CD4-positive, alpha-beta T cell treated with Interferon gamma for 1 hour (primary cell): Measurements from ENCODE around the gene ZFHX3.

ENCODE experiments used
- DNase-seq: peaks from one replicate; pipeline ENCODE4 v3.0.0-alpha.2; 2020

ZFHX3 gene

DNA sequence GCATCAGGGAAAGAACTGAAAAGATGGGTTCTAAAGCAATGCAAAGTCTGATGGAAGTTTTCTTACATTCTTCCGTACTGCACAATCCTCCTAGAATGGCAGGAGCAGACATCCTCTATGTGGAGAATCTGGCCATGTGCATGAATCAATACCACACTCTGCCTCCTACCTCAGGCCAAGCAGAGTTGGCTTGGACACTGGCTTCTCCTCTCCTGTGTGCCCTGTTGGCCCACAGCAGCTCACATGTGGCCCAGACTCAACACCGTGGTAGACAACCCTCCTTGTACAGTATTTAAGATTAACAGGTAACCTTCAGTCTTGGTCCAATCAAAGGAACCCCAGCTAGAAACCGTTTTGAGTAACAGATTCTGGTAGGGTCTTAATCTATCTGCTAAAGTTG lies 101.9 kb downstream of the ZFHX3 start:
- no peak for DNase-seq

DNA sequence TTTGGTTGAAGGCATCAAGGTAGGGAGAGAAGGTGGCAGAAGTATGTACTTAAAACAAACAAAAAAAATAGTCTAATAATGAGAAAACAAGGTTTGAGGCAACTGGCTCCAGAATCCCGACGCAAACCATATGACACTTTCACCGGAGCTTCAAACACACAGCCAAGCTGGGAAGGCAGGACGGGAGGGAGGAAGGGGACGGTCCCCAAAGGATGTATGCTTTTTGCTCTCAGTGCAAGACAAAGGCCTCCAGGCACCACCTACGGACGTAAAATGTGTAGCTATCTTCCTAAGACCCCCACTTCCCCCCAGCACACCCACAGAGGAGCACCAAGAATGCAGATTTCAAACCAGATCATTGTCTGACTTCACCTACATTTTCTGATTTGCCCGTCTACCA lies 102.3 kb downstream of the ZFHX3 start:
- no peak for DNase-seq

DNA sequence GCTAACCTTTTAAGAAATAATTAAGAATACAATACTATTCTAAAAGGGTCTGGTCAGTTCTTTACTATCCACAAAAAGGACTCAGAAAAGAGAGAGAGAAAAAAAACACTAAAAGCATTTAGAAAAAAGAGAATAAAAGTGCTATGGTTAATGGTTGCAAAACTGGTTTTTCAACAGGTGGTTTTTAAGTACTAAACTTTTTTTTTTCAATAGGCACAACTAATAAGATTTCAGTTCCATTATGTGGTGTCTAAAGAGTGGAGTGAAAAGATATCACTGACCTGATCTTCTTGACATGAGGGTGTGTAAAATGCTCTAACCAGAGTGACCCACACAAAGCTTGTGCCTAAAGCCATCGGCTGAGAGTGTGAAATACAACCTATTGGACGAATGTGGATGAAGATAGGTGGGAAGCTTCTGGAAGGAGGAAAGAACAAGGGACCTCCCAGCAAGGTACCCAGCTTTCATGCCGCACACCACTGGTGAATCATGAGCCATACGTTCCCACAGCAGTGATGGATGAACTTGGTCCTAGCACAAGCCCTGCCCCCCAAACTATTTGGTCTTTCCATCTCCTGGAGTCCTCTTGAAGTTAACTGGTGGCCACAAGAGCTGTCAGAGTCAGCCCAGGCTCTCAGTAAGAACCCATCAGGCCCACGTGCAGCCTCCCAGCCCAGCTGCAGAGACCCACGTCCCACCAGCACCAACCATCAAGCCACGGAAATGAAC lies 103.0 kb downstream of the ZFHX3 start:
- no peak for DNase-seq

DNA sequence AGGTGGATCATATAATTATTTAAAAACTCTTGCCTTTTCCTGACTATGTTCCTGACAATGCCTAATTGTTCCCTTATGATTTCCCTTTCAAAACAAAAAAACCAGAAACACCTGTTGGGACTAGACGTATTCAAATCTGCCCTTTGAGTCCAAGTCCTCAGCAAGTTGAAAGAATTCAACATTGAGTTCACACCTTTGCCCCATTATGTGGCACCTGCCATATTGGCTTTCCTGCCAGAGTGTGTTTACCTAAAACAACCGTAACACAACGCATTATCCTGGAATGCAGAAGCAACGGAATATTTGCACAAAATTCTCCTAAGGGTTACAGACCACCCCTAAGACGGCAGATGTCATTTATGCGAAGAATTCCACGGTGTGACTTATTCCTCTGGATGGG lies 105.9 kb downstream of the ZFHX3 start:
- DNase-seq: no peak

DNA sequence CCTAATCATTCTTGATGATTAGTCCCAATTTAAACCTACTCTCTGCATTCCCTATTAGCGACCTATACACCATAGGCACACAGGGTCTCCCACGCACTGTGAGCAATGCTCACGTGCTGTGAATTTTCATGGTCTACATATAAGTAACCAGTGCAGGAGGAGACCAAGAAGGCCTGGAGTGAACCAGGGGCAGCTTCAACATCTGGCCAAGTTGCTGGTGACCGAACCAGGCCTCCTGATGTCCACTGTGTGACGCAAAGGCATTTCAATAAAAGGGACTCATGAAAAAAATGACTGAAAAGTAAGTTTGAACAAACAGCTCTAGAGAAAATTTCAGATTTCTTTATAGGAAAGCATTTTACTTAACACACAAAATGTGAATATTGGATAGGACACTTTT lies 107.0 kb downstream of the ZFHX3 start:
- no peak for DNase-seq

DNA sequence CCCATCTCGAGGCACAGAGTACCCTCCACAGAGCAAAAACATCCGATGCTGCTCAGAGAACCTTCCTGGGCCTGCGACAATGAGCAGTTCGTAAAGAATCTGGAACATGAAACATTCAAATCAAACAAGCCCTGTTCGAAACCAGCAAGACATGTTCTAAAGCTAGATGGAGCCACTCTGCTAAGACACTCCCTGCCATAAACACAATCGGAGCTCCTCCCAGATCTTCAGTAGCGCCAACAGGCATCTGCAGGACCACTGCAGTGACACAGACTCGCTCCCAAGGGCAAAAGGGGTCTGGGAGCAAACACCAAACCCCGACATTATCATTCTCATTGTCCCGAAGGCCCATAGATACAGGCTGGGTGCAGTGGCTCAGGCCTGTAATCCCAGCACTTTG lies 108.7 kb downstream of the ZFHX3 start:
- DNase-seq: no peak

DNA sequence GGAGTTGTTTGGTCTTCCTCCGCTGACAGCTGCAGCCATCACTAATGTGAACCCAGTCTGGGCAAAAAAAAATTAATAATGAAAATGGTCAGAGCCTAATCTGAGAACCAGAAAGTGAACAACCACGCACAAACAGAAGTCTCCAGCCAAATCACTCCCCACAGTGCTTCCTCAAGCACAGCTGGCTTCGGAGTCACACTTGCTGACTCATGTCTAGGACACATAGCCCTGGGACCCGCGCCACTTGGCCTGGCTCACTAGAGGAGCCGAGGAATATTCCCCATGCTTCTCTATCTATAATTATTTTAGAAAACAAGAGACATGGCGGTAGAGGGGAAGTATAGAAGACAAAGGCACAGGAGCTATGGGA lies 109.1 kb downstream of the ZFHX3 start:
- DNase-seq: peak; percentile 32

DNA sequence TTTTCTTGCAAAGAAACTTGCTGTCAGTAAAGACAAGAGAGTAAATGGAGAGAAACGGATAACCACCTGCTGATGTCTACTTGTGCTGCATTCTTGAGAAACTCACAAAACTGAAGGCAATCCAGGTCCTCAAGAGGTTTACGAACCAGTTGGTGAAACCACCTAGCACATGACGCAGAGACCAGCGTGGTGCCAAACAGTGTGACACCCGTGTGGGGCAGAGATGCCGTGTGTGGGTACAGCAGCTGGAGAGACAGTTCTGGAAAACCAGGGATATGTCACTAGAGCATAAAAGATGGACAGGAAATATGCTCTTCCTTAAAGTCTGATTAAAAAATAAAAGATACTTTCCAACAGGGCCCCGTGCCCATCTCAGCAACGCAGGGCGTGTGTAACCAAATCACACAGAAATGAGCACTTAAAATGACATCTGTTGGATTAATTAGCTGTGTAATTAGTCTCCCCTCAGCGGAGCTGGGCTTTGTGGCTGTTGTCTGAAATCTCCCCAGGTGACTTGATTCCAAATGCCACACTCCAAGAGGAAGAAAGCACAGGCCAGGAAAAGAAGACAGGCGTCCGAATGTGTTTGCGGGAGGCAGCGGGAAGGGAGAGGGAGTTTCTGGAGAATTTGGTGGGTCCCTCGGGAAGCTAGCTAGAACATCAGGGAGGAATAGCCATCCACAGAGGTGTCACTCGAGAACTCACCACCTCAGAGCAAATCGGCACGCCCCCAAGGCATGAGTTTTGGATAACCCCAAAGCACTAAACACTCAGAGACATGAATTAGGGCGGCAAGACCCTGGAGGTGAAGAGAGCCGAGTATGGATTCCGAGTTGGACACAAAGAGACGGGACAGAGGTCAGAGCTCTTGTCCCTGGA lies 109.8 kb downstream of the ZFHX3 start:
- DNase-seq: no peak

DNA sequence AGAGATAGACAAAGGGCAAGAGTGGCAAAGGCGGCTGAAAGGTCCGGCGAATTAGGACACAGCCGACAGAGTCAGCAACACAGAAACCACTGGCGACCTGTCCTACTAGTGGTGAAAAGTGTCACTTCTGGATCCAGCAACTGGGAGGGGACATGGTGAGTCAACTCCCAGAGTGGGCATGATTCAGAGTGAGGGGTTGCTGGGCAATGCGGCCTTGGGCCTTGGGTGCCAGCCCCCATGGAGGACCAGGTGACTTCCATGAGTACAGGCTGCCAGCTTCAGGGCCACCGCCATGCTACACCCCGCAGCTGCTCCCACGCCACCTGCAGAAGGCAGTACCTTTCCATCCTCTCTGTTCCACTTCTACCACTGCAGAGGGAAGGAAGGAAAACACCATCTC lies 110.6 kb downstream of the ZFHX3 start:
- no peak for DNase-seq

DNA sequence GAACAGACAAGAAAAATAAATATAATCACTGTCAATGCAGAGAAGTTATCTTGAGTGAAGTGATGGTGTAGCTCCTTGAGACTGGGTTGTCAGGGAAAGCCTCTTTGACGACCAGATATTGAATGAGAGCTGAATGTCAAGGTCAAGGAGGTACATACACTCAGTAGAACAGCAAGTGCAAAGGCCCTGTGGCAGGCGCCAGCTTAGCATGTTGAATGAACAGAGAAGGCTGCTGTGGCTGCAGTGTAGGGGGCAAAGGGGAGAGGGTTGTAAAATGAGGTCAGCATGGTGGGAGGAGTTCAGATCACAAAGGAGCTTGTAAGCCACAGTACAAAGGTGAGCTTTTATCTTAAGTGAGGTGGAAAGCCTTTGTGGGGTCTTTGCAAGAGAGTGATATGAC lies 111.5 kb downstream of the ZFHX3 start:
- DNase-seq: no peak

DNA sequence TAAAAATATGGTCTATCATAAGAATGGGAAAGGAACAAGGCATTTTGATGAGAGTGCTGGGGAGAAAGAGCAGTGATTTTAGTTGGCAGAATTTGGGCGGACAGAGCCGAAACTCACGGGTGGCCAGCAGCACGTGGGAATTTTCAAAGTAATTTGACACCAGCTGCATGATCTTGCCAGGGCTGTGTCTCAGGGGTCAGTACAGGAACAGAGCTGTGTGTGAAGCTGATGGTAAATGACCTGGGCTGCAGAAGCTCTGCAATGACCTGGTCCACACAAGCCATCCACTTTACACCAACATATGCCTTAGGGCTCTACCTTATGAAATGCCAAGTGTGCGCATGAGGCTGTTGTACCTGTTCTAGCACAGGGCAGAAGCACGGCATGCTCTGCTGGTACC lies 112.0 kb downstream of the ZFHX3 start:
- no peak for DNase-seq

DNA sequence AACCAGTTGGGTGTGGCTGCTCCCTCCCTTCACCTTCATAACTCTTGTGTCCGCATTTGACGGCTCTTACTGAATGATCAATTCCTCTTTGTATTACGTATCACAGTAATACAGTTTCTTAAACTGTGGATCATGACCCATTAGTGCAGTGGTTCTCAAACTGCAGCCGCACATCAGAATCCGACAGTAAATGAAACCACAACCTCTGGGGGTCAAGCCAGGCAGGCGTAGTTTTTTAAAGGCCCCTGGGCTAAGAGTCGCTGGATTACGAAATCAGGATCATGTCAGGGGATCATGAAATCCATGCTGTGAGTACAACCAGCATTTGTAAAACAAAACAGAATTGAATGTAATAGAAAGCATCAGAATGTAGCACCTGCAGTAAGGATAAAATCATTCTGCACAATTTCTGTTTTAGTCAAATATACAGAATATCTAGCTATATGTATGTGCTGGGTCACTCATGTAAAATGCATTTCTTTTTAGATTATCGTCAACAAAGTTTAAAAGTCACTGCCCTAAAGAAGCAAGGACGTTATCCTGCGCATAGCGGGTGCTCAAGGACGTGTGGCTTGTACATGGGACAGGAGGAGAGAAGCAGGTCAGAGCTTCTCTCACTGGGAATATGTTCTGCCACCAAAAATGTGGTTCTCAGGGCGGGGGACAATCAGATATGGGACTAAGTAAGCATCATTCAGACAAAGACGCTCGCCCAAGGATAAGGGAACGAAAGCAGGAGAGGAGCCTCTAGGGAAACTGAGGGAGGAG lies 113.1 kb downstream of the ZFHX3 start:
- no peak for DNase-seq

DNA sequence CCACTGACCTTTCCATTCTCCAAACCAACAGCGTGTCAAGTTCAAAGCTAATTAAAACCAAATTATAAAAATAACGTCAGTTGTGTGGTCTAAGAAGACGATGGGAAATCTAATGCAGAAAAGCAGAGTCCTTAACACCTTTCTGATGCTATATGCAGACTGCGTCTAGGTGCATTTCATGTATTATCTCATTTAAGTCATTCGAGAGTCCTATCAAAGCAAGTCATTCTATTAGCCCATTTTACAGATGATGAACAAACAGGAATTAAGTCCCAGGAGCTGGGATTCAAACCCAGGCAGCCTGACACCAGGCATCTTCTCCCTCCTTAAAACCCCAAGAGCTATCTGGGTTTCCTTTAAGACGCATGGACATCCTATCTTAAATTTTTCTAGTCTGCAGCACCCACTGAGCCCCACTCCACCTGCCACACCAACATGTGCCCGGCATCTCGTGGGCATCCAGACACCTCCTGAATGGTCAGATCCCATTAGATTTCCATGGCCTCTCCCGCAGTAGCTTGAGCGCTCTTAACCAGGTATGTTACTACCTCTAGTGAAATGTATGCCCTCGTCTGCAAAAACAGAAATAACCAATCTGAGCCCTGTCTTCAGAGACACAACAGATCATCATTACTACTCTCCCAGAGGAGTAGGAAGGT lies 115.1 kb downstream of the ZFHX3 start:
- no peak for DNase-seq

DNA sequence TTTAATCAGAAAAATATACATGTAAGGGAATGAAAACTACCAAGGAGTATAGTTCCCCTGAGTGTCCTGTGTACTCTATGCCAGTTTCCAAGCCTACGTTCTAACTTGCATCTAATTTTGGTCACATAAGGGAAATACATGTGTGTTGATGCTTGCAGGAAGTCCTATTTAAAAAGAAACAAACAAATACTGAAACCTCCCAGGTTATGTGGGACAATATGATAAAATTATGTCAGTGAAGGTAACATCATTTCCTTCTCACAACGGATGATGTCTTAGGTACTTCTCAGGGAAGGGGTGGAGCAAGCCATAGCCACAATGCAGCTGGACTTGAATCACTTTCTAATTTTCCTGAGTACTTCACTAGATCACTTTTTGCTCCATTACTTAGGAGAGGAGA lies 115.9 kb downstream of the ZFHX3 start:
- peak; percentile 16 for DNase-seq

DNA sequence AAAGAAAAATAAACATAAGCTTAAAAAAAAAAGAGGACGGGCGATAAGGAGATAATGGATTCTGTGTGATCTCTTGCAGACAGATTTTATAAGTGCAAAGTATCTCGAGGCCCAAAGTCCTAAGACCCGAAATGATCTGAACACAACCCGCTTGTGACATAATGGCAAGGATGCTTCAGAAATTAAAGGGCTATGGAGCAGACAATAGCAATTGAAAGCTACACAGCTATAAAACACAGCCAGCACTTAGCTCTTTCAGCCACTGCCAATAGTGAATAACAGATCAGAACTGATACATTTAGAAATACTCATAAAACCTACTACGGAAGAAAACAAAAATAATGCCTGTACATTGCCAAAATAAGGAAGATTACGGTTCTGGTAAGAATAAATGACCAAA lies 117.5 kb downstream of the ZFHX3 start:
- no peak for DNase-seq

DNA sequence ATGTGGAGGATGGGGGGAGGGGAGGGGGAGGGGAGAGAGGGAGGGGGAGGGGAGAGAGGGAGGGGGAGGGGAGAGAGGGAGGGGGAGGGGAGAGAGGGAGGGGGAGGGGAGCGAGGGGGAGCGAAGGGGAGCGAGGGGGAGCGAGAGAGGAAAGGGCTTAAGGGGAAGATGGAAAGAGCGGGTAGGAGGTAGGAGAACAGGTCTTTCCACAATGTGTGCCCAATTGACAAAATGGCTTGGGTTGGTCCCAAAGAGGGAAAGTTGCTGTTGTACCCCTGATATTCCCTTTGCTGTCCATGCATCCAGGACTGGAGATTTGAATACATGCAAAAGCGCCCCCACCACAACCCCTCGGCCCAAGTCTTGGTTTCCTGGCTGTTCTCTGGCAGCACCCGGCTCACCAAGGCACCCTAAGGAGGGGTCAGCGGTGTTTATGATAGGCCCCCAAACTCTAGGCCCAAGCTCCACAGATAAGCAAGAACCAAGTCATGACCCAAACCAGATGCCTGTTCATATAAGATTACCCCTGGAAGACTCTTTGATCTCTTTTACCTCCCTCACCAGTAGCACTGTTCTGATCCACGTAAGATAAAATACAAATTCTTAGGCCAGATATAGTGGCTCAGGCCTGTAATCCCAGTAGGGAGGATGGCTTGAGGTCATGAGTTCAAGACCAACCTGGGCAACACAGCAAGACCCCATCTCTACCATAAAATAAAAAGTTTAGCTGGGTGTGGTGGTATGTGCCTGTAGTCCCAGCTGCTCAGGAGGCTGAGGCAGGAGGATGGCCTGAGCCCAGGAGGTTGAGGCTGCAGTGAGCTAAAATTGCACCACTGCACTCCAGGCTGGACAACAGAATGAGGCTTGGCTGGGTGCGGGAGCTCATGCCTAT lies 119.6 kb downstream of the ZFHX3 start:
- no peak for DNase-seq

DNA sequence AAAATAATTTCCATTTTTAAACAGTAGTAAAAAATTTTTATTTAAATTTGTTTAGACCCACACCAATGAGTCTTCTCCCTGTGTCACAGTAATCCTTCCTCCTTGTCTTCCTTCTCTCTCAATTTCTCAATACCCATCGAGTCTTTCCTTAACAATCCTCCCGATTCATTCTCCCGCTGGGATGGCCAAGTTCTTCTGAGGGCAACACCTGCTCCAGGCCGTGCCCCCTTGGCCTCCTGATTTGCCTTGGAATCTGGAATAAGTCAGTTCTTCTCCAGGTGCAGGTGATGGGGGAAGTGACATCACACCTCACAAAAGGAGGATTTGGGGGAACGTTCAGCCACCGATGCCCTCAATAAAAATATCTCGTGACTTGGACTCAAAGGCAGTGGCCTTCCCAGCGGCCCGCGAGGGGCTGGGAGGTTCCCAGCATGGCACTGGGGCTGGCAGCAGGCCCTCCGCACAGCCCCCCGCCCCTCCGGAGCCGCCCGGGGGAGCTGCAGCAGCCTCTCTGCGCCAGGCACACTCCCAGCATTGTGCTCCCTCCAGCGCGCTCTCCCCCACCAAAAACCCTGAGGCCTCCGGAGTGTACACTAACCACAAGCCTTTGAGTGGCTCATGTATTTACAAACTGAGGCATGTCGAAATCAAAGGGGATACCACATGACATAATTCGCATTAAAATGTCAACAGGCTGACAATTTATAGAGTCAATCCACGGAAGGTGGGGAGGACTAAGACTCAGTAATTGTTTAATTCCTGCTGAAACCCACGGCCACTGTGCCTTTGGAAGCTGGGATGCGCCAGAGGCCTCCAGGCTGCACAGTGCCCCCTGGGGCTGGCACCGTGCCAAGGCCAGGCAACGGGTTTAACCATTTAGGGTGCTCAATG lies 120.5 kb downstream of the ZFHX3 start:
- DNase-seq: peak; percentile 36

DNA sequence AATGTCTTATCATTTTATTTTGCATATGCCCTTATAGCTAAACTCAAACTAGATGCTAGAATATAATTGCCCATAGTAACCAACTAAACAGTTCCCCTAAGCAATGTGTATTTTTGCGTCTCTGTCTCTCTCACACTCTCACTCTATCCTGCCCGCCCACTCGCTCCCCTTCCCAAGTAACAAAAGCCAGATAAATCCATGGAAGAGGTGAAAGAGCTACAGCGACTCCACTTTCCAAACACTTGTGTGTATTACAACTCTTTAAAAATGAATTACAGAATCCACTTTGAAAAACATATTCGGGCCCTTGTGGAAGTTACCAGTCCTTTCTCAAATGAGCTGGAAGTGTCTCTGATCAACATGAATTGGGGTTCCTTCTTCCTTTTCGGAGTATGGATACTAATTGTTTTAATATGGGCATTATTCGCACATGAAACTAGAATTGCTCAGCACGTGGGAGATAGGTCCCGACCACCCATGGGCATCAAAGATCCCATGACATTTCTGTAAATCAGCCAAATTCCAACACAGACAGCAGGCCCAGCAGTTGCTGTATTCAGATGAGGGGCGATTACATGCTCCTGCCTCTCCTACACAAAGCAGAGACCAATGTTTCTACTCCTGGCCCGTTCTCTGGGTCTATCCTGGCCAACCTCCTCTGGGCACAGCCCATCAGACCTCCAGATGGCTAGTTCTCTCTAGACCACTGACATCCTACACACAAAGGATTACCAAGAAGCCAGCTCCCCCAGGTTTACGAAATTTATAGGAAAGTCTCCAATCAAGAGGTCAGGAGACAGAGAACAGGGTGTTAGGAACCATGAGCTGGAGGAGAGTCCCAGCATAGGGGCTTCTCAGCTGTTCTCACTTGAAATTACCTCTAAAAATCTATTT lies 121.5 kb downstream of the ZFHX3 start:
- DNase-seq: no peak

DNA sequence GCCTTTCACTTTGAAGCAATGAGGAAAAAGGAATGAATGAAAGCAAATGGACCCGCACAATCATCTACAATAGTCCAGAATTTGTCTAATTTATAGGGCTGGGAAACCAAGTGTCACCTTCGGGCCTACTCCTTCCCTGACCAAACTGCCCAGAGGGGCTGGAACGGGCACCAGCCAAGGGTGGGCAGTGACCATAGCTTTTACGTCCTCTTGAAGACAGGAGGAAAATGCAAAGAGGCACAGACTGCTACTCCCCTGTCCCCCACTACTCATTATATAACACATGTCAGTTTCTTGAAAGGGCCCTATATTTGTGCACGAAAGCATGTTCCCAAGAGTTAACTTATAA lies 122.3 kb downstream of the ZFHX3 start:
- DNase-seq: no peak
